Stomach smooth muscle (tissue), 2 donors: ENCODE data around the gene IL1RAPL2.

Source experiments
- H3K27ac ChIP-seq: one replicate; pipeline ENCODE4 v1.7.0; 2013; ENCODE audit warnings: mild to moderate bottlenecking, low read length, inconsistent platforms
- H3K27me3 ChIP-seq, 2 donors: one replicate each; pipeline ENCODE4 v1.7.0; 2013; ENCODE audit warnings: low read length in 2 of 2; ENCODE audit not compliant: insufficient read depth in 2 of 2, control insufficient read depth in 1 of 2
- H3K36me3 ChIP-seq, 2 donors: one replicate each; pipeline ENCODE4 v1.7.0; 2013; ENCODE audit warnings: low read length in 2 of 2; ENCODE audit not compliant: control insufficient read depth in 2 of 2, insufficient read depth in 2 of 2
- H3K4me1 ChIP-seq: one replicate; pipeline ENCODE4 v1.7.0; 2013; ENCODE audit warnings: low read length; ENCODE audit not compliant: control insufficient read depth, insufficient read depth
- H3K4me3 ChIP-seq, 2 donors: one replicate each; pipeline ENCODE4 v1.7.0; 2013; ENCODE audit warnings: low read length in 2 of 2
- H3K9ac ChIP-seq, 2 donors: one replicate each; pipeline ENCODE4 v1.7.0; 2013; ENCODE audit warnings: low read length in 2 of 2, mild to moderate bottlenecking in 1 of 2
- H3K9me3 ChIP-seq, 2 donors: one replicate each; pipeline ENCODE4 v1.7.0; 2013; ENCODE audit warnings: low read length in 2 of 2; ENCODE audit not compliant: control insufficient read depth in 2 of 2
- donor health status: healthy.
- donor health status: Pancreatic carcinoma.

IL1RAPL2 gene

DNA sequence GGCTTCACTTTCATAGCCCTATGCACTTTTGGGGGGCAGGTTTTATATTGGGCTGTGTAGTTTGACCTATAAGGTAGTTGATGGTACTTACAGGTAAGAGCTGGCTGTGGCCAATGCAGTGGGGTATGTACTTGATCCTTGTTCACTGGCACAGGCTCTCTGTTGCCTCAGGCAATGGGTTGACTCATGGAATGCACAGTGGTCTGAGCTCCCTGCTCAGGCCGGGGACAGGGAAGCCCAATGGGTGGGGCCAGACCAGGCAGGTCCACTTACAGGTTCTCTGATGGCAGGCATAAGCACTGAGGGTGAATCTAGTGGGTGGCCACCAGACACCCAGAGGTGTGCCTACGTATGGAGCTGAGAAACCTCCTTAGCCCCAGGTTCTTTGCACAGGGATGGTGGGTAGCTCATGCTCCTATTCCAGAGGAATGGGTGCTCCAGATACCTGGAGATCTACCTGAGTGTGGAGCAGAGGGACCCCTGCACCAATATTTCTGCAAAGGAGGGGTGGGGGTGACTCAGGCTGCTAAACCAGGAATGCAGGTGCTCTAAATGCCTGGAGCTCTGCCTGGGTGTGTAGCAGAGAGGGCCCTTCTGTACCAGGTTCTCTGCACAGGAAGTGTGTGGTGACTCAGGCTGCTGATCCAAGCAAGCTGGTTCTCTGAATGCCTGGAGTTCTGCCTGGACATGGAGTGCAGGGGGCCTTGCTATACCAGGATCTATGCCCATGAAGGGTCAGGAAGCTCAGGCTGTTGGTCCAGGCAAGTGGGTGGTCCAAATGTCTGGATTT is 52.3 kb downstream of the IL1RAPL2 start:
- H3K4me3 ChIP-seq: no peak overlapping the region
- H3K27me3 ChIP-seq: peaks cover 0 to 4% of the 10 kb centered on the region in 2 donors
- H3K9ac ChIP-seq: no peak overlapping the region
- H3K9me3 ChIP-seq: no peaks in the 10 kb centered on the region
- no peaks in the 10 kb centered on the region for H3K4me1 ChIP-seq
- no peak overlapping the region for H3K27ac ChIP-seq
- no peaks in the 10 kb centered on the region for H3K36me3 ChIP-seq

DNA sequence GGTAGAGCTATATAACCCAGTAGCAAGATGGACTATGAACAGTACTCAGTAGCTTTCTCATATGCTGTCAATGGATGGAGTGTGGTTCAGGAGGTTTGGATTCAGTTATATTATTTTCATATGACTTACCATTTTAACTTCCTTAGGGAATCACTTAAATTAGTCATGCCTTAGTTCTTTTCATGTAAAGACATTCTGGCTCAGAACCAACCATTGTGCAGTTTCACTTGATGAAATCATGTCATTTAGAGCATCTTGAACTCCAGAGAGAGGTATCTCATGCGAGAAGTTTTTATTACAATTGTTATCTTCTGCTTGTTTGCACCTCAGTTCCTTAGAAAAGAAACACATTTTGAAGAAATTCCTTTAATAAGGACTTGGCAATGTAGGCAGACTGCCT is 55.8 kb downstream of the IL1RAPL2 start:
- no peaks in the 10 kb centered on the region for H3K4me1 ChIP-seq
- H3K27ac ChIP-seq: no peak overlapping the region
- no peaks in the 10 kb centered on the region for H3K9me3 ChIP-seq
- peaks cover 0 to 4% of the 10 kb centered on the region in 2 donors for H3K27me3 ChIP-seq
- no peak overlapping the region for H3K9ac ChIP-seq
- H3K36me3 ChIP-seq: no peaks in the 10 kb centered on the region
- no peak overlapping the region for H3K4me3 ChIP-seq

DNA sequence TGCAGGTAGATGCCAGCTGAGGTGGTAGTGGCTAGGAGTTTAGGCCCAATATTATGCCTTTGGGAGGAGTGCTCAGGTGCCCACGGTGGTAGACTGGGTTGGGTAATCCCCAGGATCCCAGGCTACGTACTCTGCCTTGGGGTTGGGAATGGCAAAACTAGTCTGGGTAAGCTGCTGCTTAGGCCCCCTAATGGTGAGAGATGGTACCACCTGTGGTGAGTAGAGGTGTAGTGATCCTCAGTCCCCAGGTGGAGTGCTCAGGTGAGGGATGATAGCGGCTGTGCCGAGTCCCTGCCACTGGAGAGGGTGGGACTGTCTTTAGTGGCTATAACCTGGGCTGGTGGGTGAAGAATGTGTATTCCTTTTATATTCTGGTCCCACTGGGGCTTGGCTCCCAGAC is 75.2 kb downstream of the IL1RAPL2 start:
- Histone ChIP-seq H3K27me3 (peaks cover 0 to 4% of the 10 kb centered on the region in 2 donors), H3K9me3 (peaks cover 0 to 3% of the 10 kb centered on the region in 2 donors), H3K36me3 (no peaks in the 10 kb centered on the region), H3K27ac (no peak overlapping the region), H3K4me3 (no peak overlapping the region), H3K4me1 (no peaks in the 10 kb centered on the region), H3K9ac (no peak overlapping the region)

DNA sequence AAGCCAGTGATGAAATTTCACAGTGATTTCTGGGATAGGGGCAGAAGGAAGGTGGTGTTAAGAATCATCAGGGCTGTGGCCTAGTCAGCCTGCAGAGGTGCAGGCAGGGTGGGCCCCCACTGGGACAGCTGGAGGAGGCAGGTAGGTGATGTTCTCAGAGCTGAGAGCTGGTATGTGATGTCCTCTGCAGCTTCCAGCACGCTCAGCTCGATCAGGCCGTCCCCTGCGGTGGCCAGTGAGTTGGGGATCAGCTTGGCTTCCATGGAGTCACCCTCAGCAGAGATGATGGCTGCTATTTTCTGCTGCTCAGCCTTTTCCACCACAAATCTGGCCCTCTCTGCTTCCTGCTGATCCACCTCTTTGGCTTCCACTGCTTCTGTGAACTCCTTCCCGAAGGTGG is 81.1 kb downstream of the IL1RAPL2 start:
- H3K9ac ChIP-seq: no peak overlapping the region
- H3K9me3 ChIP-seq: no peaks in the 10 kb centered on the region
- H3K27ac ChIP-seq: no peak overlapping the region
- H3K4me3 ChIP-seq: no peak overlapping the region
- H3K4me1 ChIP-seq: no peaks in the 10 kb centered on the region
- peaks cover 0 to 3% of the 10 kb centered on the region in 2 donors for H3K27me3 ChIP-seq
- no peaks in the 10 kb centered on the region for H3K36me3 ChIP-seq

DNA sequence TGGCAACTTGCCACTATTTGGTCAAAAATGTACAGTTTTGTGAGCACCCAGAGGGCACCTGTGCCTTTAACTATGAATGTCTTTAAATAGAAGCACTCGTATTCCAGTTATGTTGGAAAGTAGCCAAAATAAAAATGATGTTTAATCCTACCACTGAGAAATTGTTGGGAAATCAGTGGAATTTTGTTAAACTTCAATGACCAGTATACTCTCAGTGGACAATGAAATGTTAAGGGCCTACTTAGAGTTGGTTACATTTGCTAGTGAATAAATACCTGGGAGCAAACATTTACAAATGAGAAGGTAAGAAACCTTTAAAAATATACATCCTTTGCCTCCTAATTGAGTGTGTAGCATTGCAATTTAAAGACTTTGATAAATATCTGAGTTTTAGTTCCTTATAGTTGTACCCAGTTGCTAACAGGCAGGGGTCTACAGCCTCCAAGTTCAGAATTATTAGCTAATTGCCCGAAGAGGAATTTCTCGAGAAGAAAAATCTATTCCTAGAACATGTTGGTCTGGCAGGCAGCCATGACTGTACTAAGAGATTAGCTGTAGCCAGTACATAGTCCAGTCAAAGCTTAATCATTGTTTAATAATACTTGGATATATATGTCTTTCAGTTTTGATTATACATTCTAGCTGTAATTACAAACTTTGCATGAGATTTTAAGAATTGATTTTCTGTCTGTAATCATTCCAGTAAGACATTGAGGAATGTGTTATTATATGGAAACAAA is 93.2 kb downstream of the IL1RAPL2 start:
- Histone ChIP-seq H3K27ac (no peak overlapping the region), H3K27me3 (no peaks in the 10 kb centered on the region), H3K36me3 (no peaks in the 10 kb centered on the region), H3K9me3 (no peaks in the 10 kb centered on the region), H3K4me3 (no peak overlapping the region), H3K9ac (no peak overlapping the region), H3K4me1 (no peaks in the 10 kb centered on the region)

DNA sequence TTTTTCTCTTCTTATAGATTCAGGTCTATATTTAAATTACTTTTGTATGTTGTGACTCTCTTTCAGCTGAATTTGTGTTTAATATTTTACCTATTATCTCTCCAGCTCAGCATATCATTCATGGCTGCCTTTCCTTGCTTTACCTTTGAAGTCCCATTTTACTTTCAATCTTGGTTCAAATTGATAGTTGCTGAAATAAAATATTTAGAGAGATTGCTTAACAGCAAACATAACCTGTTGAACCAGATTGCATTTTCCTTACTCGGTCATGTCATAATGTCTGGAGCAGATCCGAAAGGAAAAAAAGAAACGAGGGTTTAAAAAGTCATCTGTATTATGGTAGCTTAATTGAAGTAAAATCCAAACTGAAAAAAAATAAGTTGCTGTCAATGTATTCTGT is 94.1 kb downstream of the IL1RAPL2 start:
- no peaks in the 10 kb centered on the region for H3K27me3 ChIP-seq
- H3K4me1 ChIP-seq: no peaks in the 10 kb centered on the region
- no peak overlapping the region for H3K4me3 ChIP-seq
- no peaks in the 10 kb centered on the region for H3K9me3 ChIP-seq
- H3K36me3 ChIP-seq: no peaks in the 10 kb centered on the region
- no peak overlapping the region for H3K9ac ChIP-seq
- H3K27ac ChIP-seq: no peak overlapping the region

DNA sequence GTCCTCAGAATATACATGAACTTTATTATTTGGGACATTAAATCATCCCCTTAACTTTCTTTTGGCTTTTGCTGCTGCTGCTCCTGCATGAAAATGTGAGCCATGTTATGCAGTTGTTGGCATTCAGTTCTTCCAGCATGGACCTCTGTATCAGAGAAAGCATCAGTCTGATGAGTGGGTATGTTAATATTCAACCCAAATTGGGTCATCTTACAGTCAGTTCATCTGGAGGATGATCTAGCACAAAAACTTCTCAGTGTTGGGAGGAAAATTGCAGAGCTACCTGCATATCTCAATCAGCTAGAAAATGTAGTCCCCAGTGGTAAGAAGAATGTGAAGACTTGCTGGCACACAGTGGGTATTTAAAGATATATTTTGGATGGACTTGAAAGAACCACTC is 96.7 kb downstream of the IL1RAPL2 start:
- Histone ChIP-seq H3K4me1 (no peaks in the 10 kb centered on the region), H3K36me3 (no peaks in the 10 kb centered on the region), H3K27ac (no peak overlapping the region), H3K27me3 (peaks cover 0 to 2% of the 10 kb centered on the region in 2 donors), H3K9me3 (no peaks in the 10 kb centered on the region), H3K9ac (no peak overlapping the region), H3K4me3 (no peak overlapping the region)

DNA sequence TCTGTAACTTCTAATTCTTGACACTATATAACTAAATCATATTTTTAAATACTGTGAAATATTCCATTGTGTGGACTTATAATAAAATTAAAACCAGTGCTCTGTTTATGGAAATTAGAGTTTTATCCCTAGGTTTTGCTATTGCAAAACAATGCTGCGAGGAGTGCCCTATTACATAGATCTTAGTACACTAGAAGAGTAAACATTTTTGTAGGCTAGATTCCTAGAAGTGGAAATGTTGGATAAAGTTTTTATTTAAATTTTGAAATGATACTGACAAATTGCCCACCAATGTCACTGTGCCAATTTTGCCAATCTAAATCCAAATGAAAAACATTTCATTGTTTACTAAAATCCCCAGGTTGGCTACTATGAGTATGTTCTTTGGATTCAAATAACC is 99.7 kb downstream of the IL1RAPL2 start:
- Histone ChIP-seq H3K27ac (no peak overlapping the region), H3K4me1 (no peaks in the 10 kb centered on the region), H3K9me3 (no peaks in the 10 kb centered on the region), H3K36me3 (no peaks in the 10 kb centered on the region), H3K9ac (no peak overlapping the region), H3K4me3 (no peak overlapping the region), H3K27me3 (peaks cover 0 to 3% of the 10 kb centered on the region in 2 donors)

DNA sequence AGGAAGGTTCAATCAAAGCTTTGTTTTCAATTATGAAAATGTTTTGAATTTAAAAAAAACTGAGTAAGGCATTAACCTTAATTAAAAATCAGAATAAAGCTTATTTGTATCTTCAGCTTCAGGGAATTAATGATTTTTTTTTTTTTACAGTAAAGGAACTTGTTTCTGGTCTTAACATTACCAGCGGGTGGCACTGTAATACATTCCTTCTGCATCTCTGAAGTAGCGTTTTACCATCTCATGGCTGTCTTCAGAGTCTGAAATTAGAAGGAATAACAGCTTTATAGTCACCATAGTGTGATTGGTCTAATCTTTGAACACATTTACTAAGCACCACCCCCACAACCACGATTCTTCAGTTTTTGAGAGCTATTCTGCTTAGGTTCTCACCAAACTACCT is 102.6 kb downstream of the IL1RAPL2 start:
- Histone ChIP-seq H3K4me1 (no peaks in the 10 kb centered on the region), H3K27ac (no peak overlapping the region), H3K27me3 (peaks cover 0 to 3% of the 10 kb centered on the region in 2 donors), H3K4me3 (no peak overlapping the region), H3K9me3 (no peaks in the 10 kb centered on the region), H3K36me3 (no peaks in the 10 kb centered on the region), H3K9ac (no peak overlapping the region)

DNA sequence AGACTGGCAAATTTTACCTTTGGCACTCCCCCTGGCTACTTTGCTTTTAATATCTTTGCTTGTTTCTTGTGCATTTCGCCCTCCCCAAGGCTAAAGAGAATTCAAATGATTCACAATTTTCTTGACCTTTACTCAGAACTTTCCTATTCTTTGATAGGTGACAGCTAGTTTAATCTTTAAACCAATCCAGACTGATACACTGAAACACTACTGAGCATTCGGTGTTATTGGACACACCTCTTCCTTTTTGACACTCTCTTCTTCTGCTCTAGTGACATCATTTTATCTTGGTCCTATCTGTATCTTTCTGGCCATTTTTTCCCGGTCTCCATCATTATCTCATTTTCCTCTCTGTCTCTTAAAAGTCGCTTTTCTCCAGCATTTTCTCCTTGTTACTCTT is 103.1 kb downstream of the IL1RAPL2 start:
- Histone ChIP-seq H3K9me3 (no peaks in the 10 kb centered on the region), H3K27me3 (peaks cover 0 to 3% of the 10 kb centered on the region in 2 donors), H3K36me3 (no peaks in the 10 kb centered on the region), H3K4me3 (no peak overlapping the region), H3K9ac (no peak overlapping the region), H3K4me1 (no peaks in the 10 kb centered on the region), H3K27ac (no peak overlapping the region)

DNA sequence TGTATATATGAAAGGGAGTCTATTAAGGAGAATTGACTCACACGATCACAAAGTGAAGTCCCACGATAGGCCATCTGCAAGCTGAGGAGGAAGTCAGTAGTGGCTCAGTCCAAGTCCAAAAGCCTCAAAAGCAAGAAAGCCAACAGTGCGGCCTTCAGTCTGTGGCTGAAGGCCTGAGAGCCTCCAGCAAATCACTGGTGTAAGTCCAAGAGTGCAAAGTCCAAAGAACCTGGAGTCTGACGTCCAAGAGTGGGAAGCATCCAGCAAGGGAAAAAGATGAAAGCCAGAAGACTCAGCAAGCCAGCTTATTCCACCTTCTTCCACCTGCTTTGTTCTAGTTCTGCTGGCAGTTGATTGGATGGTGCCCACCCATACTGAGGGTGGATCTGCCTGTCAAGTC is 104.1 kb downstream of the IL1RAPL2 start:
- Histone ChIP-seq H3K4me3 (no peak overlapping the region), H3K4me1 (no peaks in the 10 kb centered on the region), H3K27me3 (peaks cover 0 to 3% of the 10 kb centered on the region in 2 donors), H3K36me3 (no peaks in the 10 kb centered on the region), H3K27ac (no peak overlapping the region), H3K9ac (no peak overlapping the region), H3K9me3 (no peaks in the 10 kb centered on the region)
